NCI-H1694 (cell line): Measurements from ENCODE around the gene PWWP2B.

Experiments
- DNase-seq: peaks from one replicate; lab custom pipeline; 2025; lab: John Stamatoyannopoulos, UW

The PWWP2B gene

GRCh38 chr10:132459301-132460003, 62.5 kb downstream of the PWWP2B start:
- no peak for DNase-seq

- no peak for DNase-seq
These were observed 63.1 kb downstream of the PWWP2B start for GRCh38 chr10:132460071-132460470.

- DNase-seq, result no peak
These were observed 63.7 kb downstream of the PWWP2B start for GRCh38 chr10:132460691-132461090.

GRCh38 chr10:132461103-132461682, 64.2 kb downstream of the PWWP2B start:
- no peak for DNase-seq

- DNase-seq, result no peak
These were observed 64.8 kb downstream of the PWWP2B start for GRCh38 chr10:132461683-132462231.

- no peak for DNase-seq
These were observed 65.7 kb downstream of the PWWP2B start for GRCh38 chr10:132462463-132463332.

- DNase-seq, result no peak
These were observed 66.6 kb downstream of the PWWP2B start for GRCh38 chr10:132463333-132464255.

GRCh38 chr10:132464256-132465192, 67.5 kb downstream of the PWWP2B start:
- DNase-seq, result no peak

- DNase-seq, result no peak
These were observed 68.3 kb downstream of the PWWP2B start for GRCh38 chr10:132465193-132465888.

GRCh38 chr10:132465889-132466519, 69.0 kb downstream of the PWWP2B start:
- DNase-seq, result no peak

- no peak for DNase-seq
These were observed 69.8 kb downstream of the PWWP2B start for GRCh38 chr10:132466520-132467463.
